Prostate gland (tissue), 2 donors: ENCODE data around the gene MBD3L1.

Experiments
- CTCF ChIP-seq, 4 experiments: fragments of 200-600 bp in 2 of 4; fragments of 450-650 bp in 2 of 4; sonication (generic) in 2 of 4; IDR thresholded peaks; 1 replicate in 3 of 4; 2 replicates in 1 of 4; pipeline ENCODE4 v1.5.1; 2016 to 2019; ENCODE audit warnings: antibody characterized with exemption in 4 of 4, mild to moderate bottlenecking in 2 of 4, moderate library complexity in 2 of 4
- POLR2A ChIP-seq: fragments of 450-650 bp; IDR thresholded peaks from one replicate; pipeline ENCODE4 v1.6.1; 2016; ENCODE audit warnings: antibody characterized with exemption, mild to moderate bottlenecking
- POLR2AphosphoS5 ChIP-seq: sonication (generic); formaldehyde crosslinking; IDR thresholded peaks from one replicate; pipeline ENCODE4 v1.6.1; 2017; ENCODE audit warnings: antibody characterized with exemption

- TF ChIP-seq CTCF (IDR thresholded peaks at IDR 0.05) (no peak), POLR2AphosphoS5 (no peak), POLR2A (no peak)
Observed at GRCh38 chr19:8881512-8881911, 49.3 kb downstream of the MBD3L1 start.
